ENCODE results near the gene SECISBP2L. TPM values are rescaled to one million over a fixed set of nuclear protein-coding genes. Genes with fewer than 3 reads are reported as not detected.

The SECISBP2L gene
- total and polyA plus RNA-seq, 2 experiments from 2014 or later: 18.6 to 28.3 TPM

- TF ChIP-seq STAT1 (IDR thresholded peaks at IDR 0.05; ENCODE audit: unreplicated experiment) (no peak), CTCF (conservative IDR thresholded peaks at IDR 0.05; ENCODE audit: low read depth in 2 of 2) (no peak), ZNF331 (CRISPR knock-in tag; IDR thresholded peaks at IDR 0.05; ENCODE audit: low read depth) (no peak), CREB1 (CRISPR knock-in tag; IDR thresholded peaks at IDR 0.05; ENCODE audit: low read depth) (no peak)
These were observed 14.7 kb upstream of the SECISBP2L start (continued) for GRCh38 chr15:49060710-49061495.

GRCh38 chr15:49059491-49059890 is 13.2 kb upstream of the SECISBP2L start:
- no peak overlapping the region for H3K27ac Mint-ChIP-seq
- Histone ChIP-seq H2AFZ (no peak overlapping the region), H3K9me2 (ENCODE audit: insufficient read depth) (no peaks in the 10 kb centered on the region), H3K27me3 (ENCODE audit: insufficient read depth) (no peaks in the 10 kb centered on the region), H3K79me2 (replicated peaks; ENCODE audit: insufficient read depth) (no peaks in the 10 kb centered on the region), H3K4me1 (ENCODE audit: insufficient read depth) (peaks cover 16% of the 10 kb centered on the region), H3K4me2 (no peak overlapping the region), H3K27ac (ENCODE audit: low read depth) (no peak overlapping the region), H4K20me1 (replicated peaks; ENCODE audit: insufficient read depth) (no peaks in the 10 kb centered on the region), H3K36me3 (ENCODE audit: insufficient read depth) (no peaks in the 10 kb centered on the region), H3F3A (replicated peaks; ENCODE audit: low read depth) (no peaks in the 10 kb centered on the region), H3K4me3 (no peak overlapping the region)
- TF ChIP-seq ZNF114 (CRISPR knock-in tag; IDR thresholded peaks at IDR 0.05) (no peak), ZNF331 (CRISPR knock-in tag; IDR thresholded peaks at IDR 0.05; ENCODE audit: low read depth) (no peak), CREB1 (CRISPR knock-in tag; IDR thresholded peaks at IDR 0.05; ENCODE audit: low read depth) (no peak), NANOG (IDR thresholded peaks at IDR 0.05; ENCODE audit: borderline replicate concordance) (no peak)
- H3K36me3 Mint-ChIP-seq (ENCODE audit: low read depth): no peaks in the 10 kb centered on the region
- no peaks in the 10 kb centered on the region for H3K27me3 Mint-ChIP-seq (ENCODE audit: insufficient read depth, low read depth, poor library complexity)
- peaks cover 6% of the 10 kb centered on the region for H3K4me1 Mint-ChIP-seq
- ATAC-seq: no peak
- no peak overlapping the region for H3K4me3 Mint-ChIP-seq
- peaks cover 11% of the 10 kb centered on the region; the same call in 2 of the 3 replicates for H3K9me3 Mint-ChIP-seq
- no peak for DNase-seq (ENCODE audit: low spot score)

GRCh38 chr15:49058559-49058958 is 12.3 kb upstream of the SECISBP2L start:
- Histone ChIP-seq H3K79me2 (replicated peaks; ENCODE audit: insufficient read depth) (no peaks in the 10 kb centered on the region), H3K27me3 (ENCODE audit: insufficient read depth) (no peaks in the 10 kb centered on the region), H3K9me2 (ENCODE audit: insufficient read depth) (no peaks in the 10 kb centered on the region), H2AFZ (peak overlapping the region; percentile 8), H3K4me1 (ENCODE audit: insufficient read depth) (peaks cover 7% of the 10 kb centered on the region), H3F3A (replicated peaks; ENCODE audit: low read depth) (no peaks in the 10 kb centered on the region), H4K20me1 (replicated peaks; ENCODE audit: insufficient read depth) (no peaks in the 10 kb centered on the region), H3K27ac (ENCODE audit: low read depth) (no peak overlapping the region), H3K4me2 (no peak overlapping the region), H3K36me3 (ENCODE audit: insufficient read depth) (no peaks in the 10 kb centered on the region), H3K4me3 (no peak overlapping the region)
- Mint-ChIP-seq H3K9me3 (peaks cover 11% of the 10 kb centered on the region; the same call in 2 of the 3 replicates), H3K4me3 (no peak overlapping the region), H3K36me3 (ENCODE audit: low read depth) (no peaks in the 10 kb centered on the region), H3K27me3 (ENCODE audit: insufficient read depth, low read depth, poor library complexity) (no peaks in the 10 kb centered on the region), H3K27ac (peak overlapping the region; percentile 50; the same call in 1 of the 2 replicates), H3K4me1 (peaks cover 6% of the 10 kb centered on the region)
- ATAC-seq (peak; percentile 82), DNase-seq (ENCODE audit: low spot score) (no peak)
- TF ChIP-seq REST (IDR thresholded peaks at IDR 0.05; ENCODE audit: unreplicated experiment) (no peak), ZNF114 (CRISPR knock-in tag; IDR thresholded peaks at IDR 0.05) (no peak), EZH2 (IDR thresholded peaks at IDR 0.05; ENCODE audit: low read depth, unreplicated experiment) (no peak), STAT1 (IDR thresholded peaks at IDR 0.05; ENCODE audit: unreplicated experiment) (no peak), CREB1 (CRISPR knock-in tag; IDR thresholded peaks at IDR 0.05; ENCODE audit: low read depth) (no peak), POLR2AphosphoS5 (IDR thresholded peaks at IDR 0.05; ENCODE audit: low read depth) (no peak), JUNB (IDR thresholded peaks at IDR 0.05; ENCODE audit: unreplicated experiment) (no peak), ZNF331 (CRISPR knock-in tag; IDR thresholded peaks at IDR 0.05; ENCODE audit: low read depth) (no peak), ETS1 (IDR thresholded peaks at IDR 0.05) (no peak), EZH2phosphoT487 (IDR thresholded peaks at IDR 0.05; ENCODE audit: unreplicated experiment) (no peak), NANOG (IDR thresholded peaks at IDR 0.05; ENCODE audit: borderline replicate concordance) (no peak), CTCF (conservative IDR thresholded peaks at IDR 0.05; ENCODE audit: low read depth in 2 of 2) (no peak)
